NCI-H1092 treated with DMSO at 0.1 percent for 48 hours (cell line): ENCODE results near the gene SNTA1.
"Not testable (repeated sequence)": the region's sequence is repeated elsewhere in the genome, so short reads cannot be mapped to it uniquely, and the experiment has no call there.

ENCODE experiments used
- DNase-seq: peaks from one replicate; lab custom pipeline; 2025; lab: John Stamatoyannopoulos, UW

Gene SNTA1

GRCh38 chr20:33393609-33394008 is 50.0 kb downstream of the SNTA1 start:
- no peak for DNase-seq

GRCh38 chr20:33391722-33392415 is 51.7 kb downstream of the SNTA1 start:
- DNase-seq = no peak

- DNase-seq = not testable (repeated sequence)
Observed at GRCh38 chr20:33389326-33389725, 54.2 kb downstream of the SNTA1 start.

- no peak for DNase-seq
Observed at GRCh38 chr20:33388268-33388667, 55.3 kb downstream of the SNTA1 start.

GRCh38 chr20:33387177-33387576 is 56.4 kb downstream of the SNTA1 start:
- no peak for DNase-seq

GRCh38 chr20:33386673-33387072 is 56.9 kb downstream of the SNTA1 start:
- no peak for DNase-seq

GRCh38 chr20:33377366-33377765 is 66.2 kb downstream of the SNTA1 start:
- no peak for DNase-seq

GRCh38 chr20:33373735-33374605 is 69.6 kb downstream of the SNTA1 start:
- no peak for DNase-seq

GRCh38 chr20:33372993-33373441 is 70.5 kb downstream of the SNTA1 start:
- DNase-seq = no peak

- no peak for DNase-seq
Observed at GRCh38 chr20:33370291-33370690, 73.3 kb downstream of the SNTA1 start.

GRCh38 chr20:33362898-33363297 is 80.7 kb downstream of the SNTA1 start:
- DNase-seq = no peak

GRCh38 chr20:33359399-33360261 is 83.9 kb downstream of the SNTA1 start:
- DNase-seq = no peak
